SIG-M5 treated with dmso at 0.1 percent for 504 hours (cell line): ENCODE data around the gene RAPGEF4.
"Not testable (repeated sequence)": the region's sequence is repeated elsewhere in the genome, so short reads cannot be mapped to it uniquely, and the experiment has no call there.

ENCODE experiments used
- DNase-seq: peaks from one replicate; lab custom pipeline; 2025; ENCODE audit not compliant: unreplicated experiment; lab: John Stamatoyannopoulos, UW

Gene RAPGEF4

GRCh38 chr2:172770887-172771286 lies 35.2 kb downstream of the RAPGEF4 start:
- no peak for DNase-seq

GRCh38 chr2:172772633-172773032 lies 37.0 kb downstream of the RAPGEF4 start:
- DNase-seq: no peak

GRCh38 chr2:172774302-172774701 lies 38.7 kb downstream of the RAPGEF4 start:
- no peak for DNase-seq

GRCh38 chr2:172775319-172775718 lies 39.7 kb downstream of the RAPGEF4 start:
- DNase-seq: no peak

GRCh38 chr2:172777431-172777830 lies 41.8 kb downstream of the RAPGEF4 start:
- DNase-seq: no peak

GRCh38 chr2:172782506-172783164 lies 47.0 kb downstream of the RAPGEF4 start:
- no peak for DNase-seq

GRCh38 chr2:172783165-172783898 lies 47.7 kb downstream of the RAPGEF4 start:
- peak; percentile 7 for DNase-seq

- no peak for DNase-seq
These were observed 53.2 kb downstream of the RAPGEF4 start for GRCh38 chr2:172788871-172789270.

GRCh38 chr2:172790404-172790803 lies 54.8 kb downstream of the RAPGEF4 start:
- peak; percentile 14 for DNase-seq

GRCh38 chr2:172791953-172792352 lies 56.3 kb downstream of the RAPGEF4 start:
- DNase-seq: no peak

- DNase-seq: no peak
These were observed 57.1 kb downstream of the RAPGEF4 start for GRCh38 chr2:172792711-172793110.

GRCh38 chr2:172803308-172803707 lies 67.7 kb downstream of the RAPGEF4 start:
- DNase-seq: not testable (repeated sequence)

GRCh38 chr2:172804423-172804822 lies 68.8 kb downstream of the RAPGEF4 start:
- DNase-seq: no peak

- DNase-seq: peak; percentile 59
These were observed 70.8 kb downstream of the RAPGEF4 start for GRCh38 chr2:172806493-172806892.

GRCh38 chr2:172806996-172807395 lies 71.4 kb downstream of the RAPGEF4 start:
- DNase-seq: no peak

GRCh38 chr2:172808156-172808555 lies 72.5 kb downstream of the RAPGEF4 start:
- DNase-seq: no peak

- no peak for DNase-seq
These were observed 75.4 kb downstream of the RAPGEF4 start for GRCh38 chr2:172811027-172811426.

- no peak for DNase-seq
These were observed 76.6 kb downstream of the RAPGEF4 start for GRCh38 chr2:172812158-172812744.

GRCh38 chr2:172813314-172813888 lies 77.8 kb downstream of the RAPGEF4 start:
- peak; percentile 10 for DNase-seq

- no peak for DNase-seq
These were observed 81.8 kb downstream of the RAPGEF4 start for GRCh38 chr2:172817411-172817810.

GRCh38 chr2:172819943-172820342 lies 84.3 kb downstream of the RAPGEF4 start:
- no peak for DNase-seq
